GM06990 (cell line): ENCODE data around the gene ADCYAP1R1.

Experiments
- DNase-seq: peaks from one replicate; pipeline ENCODE4 v3.0.0-alpha.2; 2011; ENCODE audit not compliant: insufficient read length; ENCODE audit errors: extremely low read depth
- H3K27me3 ChIP-seq: replicated peaks from 2 replicates; pipeline ENCODE4 v1.6.0; 2011; ENCODE audit warnings: low read length; ENCODE audit not compliant: control insufficient read depth, insufficient read depth
- H3K36me3 ChIP-seq: 2 replicates; pipeline ENCODE4 v1.5.1; 2011; ENCODE audit warnings: low read length; ENCODE audit not compliant: control insufficient read depth, insufficient read depth
- H3K4me3 ChIP-seq: replicated peaks from 2 replicates; pipeline ENCODE4 v1.5.1; 2011; ENCODE audit warnings: low read depth, mild to moderate bottlenecking, control low read depth, low read length
- CTCF ChIP-seq: IDR thresholded peaks from 2 replicates; pipeline ENCODE4 v1.5.1; 2011; ENCODE audit warnings: low read length, control low read depth, mild to moderate bottlenecking, inconsistent platforms; ENCODE audit not compliant: insufficient read depth, poor library complexity, severe bottlenecking

ADCYAP1R1 gene

GRCh38 chr7:31022117-31022516, 30.0 kb upstream of the ADCYAP1R1 start:
- Histone ChIP-seq H3K4me3 (no peak overlapping the region), H3K27me3 (no peaks in the 10 kb centered on the region), H3K36me3 (no peaks in the 10 kb centered on the region)
- TF ChIP-seq CTCF: no peak
- DNase-seq: no peak

- Histone ChIP-seq H3K36me3 (no peaks in the 10 kb centered on the region), H3K27me3 (no peaks in the 10 kb centered on the region), H3K4me3 (no peak overlapping the region)
- DNase-seq: no peak
- no peak for TF ChIP-seq CTCF
Observed at GRCh38 chr7:31022726-31023125, 29.4 kb upstream of the ADCYAP1R1 start.

- TF ChIP-seq CTCF: no peak
- Histone ChIP-seq H3K4me3 (no peak overlapping the region), H3K27me3 (no peaks in the 10 kb centered on the region), H3K36me3 (no peaks in the 10 kb centered on the region)
- DNase-seq: no peak
Observed at GRCh38 chr7:31023877-31024276, 28.2 kb upstream of the ADCYAP1R1 start.

- Histone ChIP-seq H3K4me3 (no peak overlapping the region), H3K27me3 (no peaks in the 10 kb centered on the region), H3K36me3 (no peaks in the 10 kb centered on the region)
- TF ChIP-seq CTCF: no peak
- peak; percentile 16 for DNase-seq
Observed at GRCh38 chr7:31027161-31027965, 24.7 kb upstream of the ADCYAP1R1 start.

GRCh38 chr7:31028006-31028405, 24.1 kb upstream of the ADCYAP1R1 start:
- H3K27me3 ChIP-seq: no peaks in the 10 kb centered on the region
- TF ChIP-seq CTCF: no peak
- no peak for DNase-seq
- no peaks in the 10 kb centered on the region for H3K36me3 ChIP-seq
- H3K4me3 ChIP-seq: no peak overlapping the region

GRCh38 chr7:31028417-31028992, 23.6 kb upstream of the ADCYAP1R1 start:
- no peak overlapping the region for H3K4me3 ChIP-seq
- no peak for TF ChIP-seq CTCF
- no peak for DNase-seq
- no peaks in the 10 kb centered on the region for H3K36me3 ChIP-seq
- no peaks in the 10 kb centered on the region for H3K27me3 ChIP-seq
